Measurements from ENCODE around the gene DPF3.

The DPF3 gene

GRCh38 chr14:72714871-72715214 is 179.1 kb downstream of the DPF3 start:
- H3K36me3 ChIP-seq (ENCODE audit: control insufficient read depth, insufficient read depth, low read length) = no peaks in the 10 kb centered on the region
- 86 to 87% methylated on average over 8 of the region's 8 CpGs for WGBS, 2 experiments
- H3K27ac ChIP-seq (ENCODE audit: insufficient read depth, low read depth, low read length, poor library complexity, severe bottlenecking) = no peak overlapping the region
- no peaks in the 10 kb centered on the region for H3K9me3 ChIP-seq (ENCODE audit: control insufficient read depth, low read length)
- H3K4me1 ChIP-seq (ENCODE audit: control insufficient read depth, insufficient read depth, low read length) = peaks cover 5% of the 10 kb centered on the region
- H3K4me3 ChIP-seq (ENCODE audit: insufficient read depth, low read depth, low read length) = no peak overlapping the region
- H3K27me3 ChIP-seq (ENCODE audit: control insufficient read depth, insufficient read depth, low read length, poor library complexity, severe bottlenecking) = no peaks in the 10 kb centered on the region

GRCh38 chr14:72714094-72714493 is 179.8 kb downstream of the DPF3 start:
- Histone ChIP-seq H3K27me3 (ENCODE audit: control insufficient read depth, insufficient read depth, low read length, poor library complexity, severe bottlenecking) (no peaks in the 10 kb centered on the region), H3K9me3 (ENCODE audit: control insufficient read depth, low read length) (no peaks in the 10 kb centered on the region), H3K36me3 (ENCODE audit: control insufficient read depth, insufficient read depth, low read length) (no peaks in the 10 kb centered on the region), H3K4me1 (ENCODE audit: control insufficient read depth, insufficient read depth, low read length) (peaks cover 5% of the 10 kb centered on the region), H3K4me3 (ENCODE audit: insufficient read depth, low read depth, low read length) (no peak overlapping the region), H3K27ac (ENCODE audit: insufficient read depth, low read depth, low read length, poor library complexity, severe bottlenecking) (no peak overlapping the region)
- 94 to 96% methylated on average over 14 of the region's 14 CpGs for WGBS, 2 experiments

- Histone ChIP-seq H3K9me3 (ENCODE audit: control insufficient read depth, low read length) (no peaks in the 10 kb centered on the region), H3K4me1 (ENCODE audit: control insufficient read depth, insufficient read depth, low read length) (peaks cover 5% of the 10 kb centered on the region), H3K27me3 (ENCODE audit: control insufficient read depth, insufficient read depth, low read length, poor library complexity, severe bottlenecking) (no peaks in the 10 kb centered on the region), H3K36me3 (ENCODE audit: control insufficient read depth, insufficient read depth, low read length) (no peaks in the 10 kb centered on the region), H3K27ac (ENCODE audit: insufficient read depth, low read depth, low read length, poor library complexity, severe bottlenecking) (no peak overlapping the region), H3K4me3 (ENCODE audit: insufficient read depth, low read depth, low read length) (no peak overlapping the region)
- WGBS, 2 experiments = 89 to 91% methylated on average over 12 of the region's 12 CpGs
Measured at GRCh38 chr14:72711936-72712335, 182.0 kb downstream of the DPF3 start.

GRCh38 chr14:72709916-72710611 is 183.8 kb downstream of the DPF3 start:
- no peaks in the 10 kb centered on the region for H3K4me1 ChIP-seq (ENCODE audit: control insufficient read depth, insufficient read depth, low read length)
- H3K4me3 ChIP-seq (ENCODE audit: insufficient read depth, low read depth, low read length) = no peak overlapping the region
- H3K9me3 ChIP-seq (ENCODE audit: control insufficient read depth, low read length) = no peaks in the 10 kb centered on the region
- H3K27me3 ChIP-seq (ENCODE audit: control insufficient read depth, insufficient read depth, low read length, poor library complexity, severe bottlenecking) = no peaks in the 10 kb centered on the region
- no peaks in the 10 kb centered on the region for H3K36me3 ChIP-seq (ENCODE audit: control insufficient read depth, insufficient read depth, low read length)
- H3K27ac ChIP-seq (ENCODE audit: insufficient read depth, low read depth, low read length, poor library complexity, severe bottlenecking) = no peak overlapping the region
- whole genome bisulfite sequencing, 2 experiments = 94 to 95% methylated on average over 7 of the region's 7 CpGs

DNA sequence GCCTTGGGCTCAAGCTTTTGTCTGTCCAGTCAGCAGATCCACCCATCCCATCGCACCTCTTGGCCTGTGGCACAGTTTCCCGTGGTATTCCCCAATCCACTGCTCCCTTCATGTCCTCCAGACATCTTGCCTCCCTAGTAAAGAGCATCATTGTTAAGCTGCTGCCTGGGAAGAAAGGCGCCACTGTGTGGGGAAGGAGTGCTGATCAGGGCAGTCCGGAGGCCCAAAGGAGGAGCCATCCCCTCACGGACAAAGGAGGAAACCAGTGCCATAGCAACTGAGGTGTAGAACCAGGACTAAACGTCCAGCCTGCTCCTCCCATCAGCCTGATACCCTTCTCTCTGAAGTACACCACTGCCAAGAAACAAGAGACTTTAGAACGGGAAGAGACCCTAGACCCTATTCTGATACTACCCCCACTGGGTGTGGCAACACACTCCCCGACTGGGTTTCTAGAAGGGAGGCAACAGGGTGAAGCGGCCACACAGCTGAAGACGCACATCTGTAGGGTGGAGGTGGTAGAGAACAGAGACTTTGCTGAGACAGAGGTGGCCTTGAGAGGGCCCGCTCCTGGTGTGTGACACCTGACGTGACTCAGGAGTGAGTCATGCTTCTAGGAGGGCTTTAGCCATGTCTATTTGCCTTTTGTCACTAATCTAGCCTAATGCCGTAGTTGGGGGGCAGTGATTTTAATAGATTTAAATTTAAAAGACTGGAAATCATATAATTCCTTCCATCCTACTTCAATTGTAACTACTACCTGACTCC is 185.0 kb downstream of the DPF3 start:
- Histone ChIP-seq H3K4me1 (ENCODE audit: control insufficient read depth, insufficient read depth, low read length) (no peaks in the 10 kb centered on the region), H3K4me3 (ENCODE audit: insufficient read depth, low read depth, low read length) (no peak overlapping the region), H3K27ac (ENCODE audit: insufficient read depth, low read depth, low read length, poor library complexity, severe bottlenecking) (no peak overlapping the region), H3K27me3 (ENCODE audit: control insufficient read depth, insufficient read depth, low read length, poor library complexity, severe bottlenecking) (no peaks in the 10 kb centered on the region), H3K36me3 (ENCODE audit: control insufficient read depth, insufficient read depth, low read length) (no peaks in the 10 kb centered on the region), H3K9me3 (ENCODE audit: control insufficient read depth, low read length) (no peaks in the 10 kb centered on the region)
- WGBS, 2 experiments = 68 to 73% methylated on average over 12 of the region's 13 CpGs

DNA sequence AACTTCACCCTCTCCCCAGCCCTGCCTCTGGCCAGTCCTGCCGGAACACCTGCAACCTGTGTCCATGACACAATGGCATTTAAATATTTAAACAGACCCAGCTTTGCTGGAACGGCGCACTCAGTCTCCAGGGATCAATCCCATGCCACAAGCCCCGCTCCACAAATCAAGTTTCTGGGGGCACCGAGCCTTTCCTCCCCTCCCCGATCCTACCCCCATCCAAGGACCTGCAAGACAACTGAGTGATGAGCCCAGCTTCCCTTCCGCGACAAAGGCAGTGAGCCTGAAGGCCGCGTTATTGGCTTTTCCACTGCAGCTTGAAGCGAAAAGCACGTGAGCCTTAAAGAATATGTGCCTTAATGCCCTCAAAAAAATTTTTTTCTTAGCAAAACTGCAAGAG is 185.7 kb downstream of the DPF3 start:
- no peaks in the 10 kb centered on the region for H3K9me3 ChIP-seq (ENCODE audit: control insufficient read depth, low read length)
- 90 to 92% methylated on average over 12 of the region's 12 CpGs for WGBS, 2 experiments
- H3K36me3 ChIP-seq (ENCODE audit: control insufficient read depth, insufficient read depth, low read length) = no peaks in the 10 kb centered on the region
- H3K27ac ChIP-seq (ENCODE audit: insufficient read depth, low read depth, low read length, poor library complexity, severe bottlenecking) = no peak overlapping the region
- no peaks in the 10 kb centered on the region for H3K27me3 ChIP-seq (ENCODE audit: control insufficient read depth, insufficient read depth, low read length, poor library complexity, severe bottlenecking)
- no peaks in the 10 kb centered on the region for H3K4me1 ChIP-seq (ENCODE audit: control insufficient read depth, insufficient read depth, low read length)
- H3K4me3 ChIP-seq (ENCODE audit: insufficient read depth, low read depth, low read length) = no peak overlapping the region

DNA sequence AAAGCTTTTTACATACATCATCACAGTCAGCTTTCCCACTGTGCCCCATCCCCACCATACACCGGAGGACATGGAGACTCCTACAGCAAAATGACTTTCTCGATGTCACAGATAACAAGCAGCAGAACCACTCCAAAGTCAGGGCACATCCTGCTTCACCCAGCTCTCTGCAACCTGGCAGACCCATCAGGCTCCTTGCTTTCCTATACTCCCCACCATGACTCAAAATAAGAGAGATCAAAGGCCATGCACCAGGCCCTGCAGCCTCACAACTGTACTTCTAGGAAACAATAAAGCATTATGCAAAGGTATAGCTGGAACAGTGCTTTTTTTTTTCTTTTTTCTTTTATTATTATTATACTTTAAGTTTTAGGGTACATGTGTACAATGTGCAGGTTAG is 187.4 kb downstream of the DPF3 start:
- Histone ChIP-seq H3K36me3 (ENCODE audit: control insufficient read depth, insufficient read depth, low read length) (no peaks in the 10 kb centered on the region), H3K27ac (ENCODE audit: insufficient read depth, low read depth, low read length, poor library complexity, severe bottlenecking) (no peak overlapping the region), H3K27me3 (ENCODE audit: control insufficient read depth, insufficient read depth, low read length, poor library complexity, severe bottlenecking) (no peaks in the 10 kb centered on the region), H3K4me3 (ENCODE audit: insufficient read depth, low read depth, low read length) (no peak overlapping the region), H3K4me1 (ENCODE audit: control insufficient read depth, insufficient read depth, low read length) (no peaks in the 10 kb centered on the region), H3K9me3 (ENCODE audit: control insufficient read depth, low read length) (no peaks in the 10 kb centered on the region)
- 93 to 95% methylated on average over 2 of the region's 2 CpGs for WGBS, 2 experiments

DNA sequence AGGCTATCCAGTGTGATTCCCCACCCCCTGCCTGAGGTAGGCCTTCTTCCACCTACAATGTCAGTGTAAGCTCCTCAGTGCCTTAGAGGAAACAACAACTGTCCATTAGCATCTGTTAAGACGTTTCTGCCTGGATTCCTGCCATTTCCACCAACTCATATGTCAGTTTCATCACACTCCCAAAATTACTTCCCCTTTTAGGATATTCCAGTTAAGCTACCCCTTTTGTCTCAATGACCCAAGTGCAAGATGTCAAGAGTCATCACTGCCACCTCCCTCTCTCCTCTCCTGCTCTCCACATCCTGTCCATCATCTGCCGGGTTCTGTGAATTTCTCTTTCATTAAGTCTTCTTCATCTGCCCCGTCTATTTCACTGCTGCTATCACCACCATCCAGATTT is 189.4 kb downstream of the DPF3 start:
- no peaks in the 10 kb centered on the region for H3K36me3 ChIP-seq (ENCODE audit: control insufficient read depth, insufficient read depth, low read length)
- H3K4me1 ChIP-seq (ENCODE audit: control insufficient read depth, insufficient read depth, low read length) = peaks cover 7% of the 10 kb centered on the region
- no peaks in the 10 kb centered on the region for H3K27me3 ChIP-seq (ENCODE audit: control insufficient read depth, insufficient read depth, low read length, poor library complexity, severe bottlenecking)
- H3K9me3 ChIP-seq (ENCODE audit: control insufficient read depth, low read length) = no peaks in the 10 kb centered on the region
- no peak overlapping the region for H3K4me3 ChIP-seq (ENCODE audit: insufficient read depth, low read depth, low read length)
- no peak overlapping the region for H3K27ac ChIP-seq (ENCODE audit: insufficient read depth, low read depth, low read length, poor library complexity, severe bottlenecking)
- WGBS, 2 experiments = 68 to 74% methylated on average over 3 of the region's 3 CpGs

GRCh38 chr14:72701605-72702004 is 192.3 kb downstream of the DPF3 start:
- no peak overlapping the region for H3K27ac ChIP-seq (ENCODE audit: insufficient read depth, low read depth, low read length, poor library complexity, severe bottlenecking)
- 45 to 47% methylated on average over 7 of the region's 7 CpGs for WGBS, 2 experiments

DNA sequence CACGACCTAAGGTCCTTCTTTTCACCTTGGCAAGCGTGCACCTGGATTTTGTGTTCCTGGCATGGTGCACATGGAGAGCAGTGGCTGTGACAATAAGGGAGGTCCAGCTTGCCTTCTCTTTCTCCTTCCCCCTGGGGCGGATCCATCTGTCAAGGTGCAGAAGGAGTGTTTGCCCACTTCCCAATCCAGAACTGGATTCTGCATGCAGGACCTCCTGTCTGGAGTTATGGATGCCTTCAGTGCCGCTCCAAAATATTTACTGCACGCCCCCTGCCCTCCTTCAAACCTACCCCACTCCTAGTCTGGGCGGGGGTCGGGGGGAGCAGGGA is 192.7 kb downstream of the DPF3 start:
- H3K27ac ChIP-seq (ENCODE audit: insufficient read depth, low read depth, low read length, poor library complexity, severe bottlenecking) = no peak overlapping the region

More at GRCh38 chr14:72701605-72702004, 192.3 kb downstream of the DPF3 start:
- H3K4me1 ChIP-seq (ENCODE audit: control insufficient read depth, insufficient read depth, low read length) = peaks cover 7% of the 10 kb centered on the region
- H3K9me3 ChIP-seq (ENCODE audit: control insufficient read depth, low read length) = no peaks in the 10 kb centered on the region
- no peak overlapping the region for H3K4me3 ChIP-seq (ENCODE audit: insufficient read depth, low read depth, low read length)
- no peaks in the 10 kb centered on the region for H3K27me3 ChIP-seq (ENCODE audit: control insufficient read depth, insufficient read depth, low read length, poor library complexity, severe bottlenecking)
- no peaks in the 10 kb centered on the region for H3K36me3 ChIP-seq (ENCODE audit: control insufficient read depth, insufficient read depth, low read length)

More for the DNA sequence above, 192.7 kb downstream of the DPF3 start:
- 68% methylated on average over 7 of the region's 7 CpGs for WGBS, 2 experiments
- H3K4me3 ChIP-seq (ENCODE audit: insufficient read depth, low read depth, low read length) = no peak overlapping the region
- no peaks in the 10 kb centered on the region for H3K9me3 ChIP-seq (ENCODE audit: control insufficient read depth, low read length)
- H3K36me3 ChIP-seq (ENCODE audit: control insufficient read depth, insufficient read depth, low read length) = no peaks in the 10 kb centered on the region
- no peaks in the 10 kb centered on the region for H3K27me3 ChIP-seq (ENCODE audit: control insufficient read depth, insufficient read depth, low read length, poor library complexity, severe bottlenecking)
- H3K4me1 ChIP-seq (ENCODE audit: control insufficient read depth, insufficient read depth, low read length) = peaks cover 7% of the 10 kb centered on the region

All from ectodermal cell (in vitro differentiated cells).